ENCODE data around the gene RSBN1. TPM values are rescaled to one million over a fixed set of nuclear protein-coding genes. Genes with fewer than 3 reads are reported as not detected.
A peak's percentile ranks its signal among the peaks of the same experiment; 100 is the strongest.

Gene RSBN1
- total RNA-seq, 1 donor from 2014 or later = 25.3 TPM

GRCh38 chr1:113812661-113813135 lies 422 bp upstream of the RSBN1 start:
- DNase-seq (ENCODE audit: low spot score) = peak; percentile 44

DNA sequence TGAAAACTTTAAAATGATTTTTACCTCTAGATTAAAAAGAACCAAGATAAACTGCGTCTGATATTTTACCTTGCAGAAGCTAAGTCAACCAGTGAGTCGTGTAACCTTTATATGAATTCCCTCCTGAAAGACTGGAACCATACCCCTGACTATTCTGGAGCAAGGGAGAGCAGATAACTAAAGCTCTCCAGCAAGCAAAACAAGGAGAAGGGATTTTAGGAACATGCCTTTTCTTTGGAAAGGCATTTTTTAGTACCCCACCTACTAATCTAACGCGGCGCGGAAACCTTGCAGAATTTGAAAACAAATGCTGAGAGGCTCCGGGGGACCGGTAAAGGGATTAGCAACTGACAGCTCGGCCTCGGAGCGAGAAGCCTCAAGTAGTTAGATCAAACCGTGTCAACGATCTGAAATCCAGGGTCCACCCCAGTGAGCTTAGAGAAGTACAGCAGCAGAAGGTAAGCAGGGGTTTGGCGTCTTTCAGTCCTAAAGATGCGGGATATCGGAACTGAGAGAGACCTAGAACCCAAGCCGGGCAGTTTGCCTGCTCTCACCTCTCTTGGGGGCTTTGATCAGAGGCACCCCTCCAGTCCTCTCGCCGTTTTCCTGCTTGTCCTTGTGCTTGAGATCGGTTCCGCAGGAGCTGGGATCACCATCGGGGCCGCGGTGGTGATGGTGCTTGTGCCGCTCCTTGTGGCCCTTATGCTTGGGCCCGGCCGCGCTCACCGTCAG lies 954 bp downstream of the RSBN1 start:
- peak; percentile 47 for DNase-seq (ENCODE audit: low spot score)

DNA sequence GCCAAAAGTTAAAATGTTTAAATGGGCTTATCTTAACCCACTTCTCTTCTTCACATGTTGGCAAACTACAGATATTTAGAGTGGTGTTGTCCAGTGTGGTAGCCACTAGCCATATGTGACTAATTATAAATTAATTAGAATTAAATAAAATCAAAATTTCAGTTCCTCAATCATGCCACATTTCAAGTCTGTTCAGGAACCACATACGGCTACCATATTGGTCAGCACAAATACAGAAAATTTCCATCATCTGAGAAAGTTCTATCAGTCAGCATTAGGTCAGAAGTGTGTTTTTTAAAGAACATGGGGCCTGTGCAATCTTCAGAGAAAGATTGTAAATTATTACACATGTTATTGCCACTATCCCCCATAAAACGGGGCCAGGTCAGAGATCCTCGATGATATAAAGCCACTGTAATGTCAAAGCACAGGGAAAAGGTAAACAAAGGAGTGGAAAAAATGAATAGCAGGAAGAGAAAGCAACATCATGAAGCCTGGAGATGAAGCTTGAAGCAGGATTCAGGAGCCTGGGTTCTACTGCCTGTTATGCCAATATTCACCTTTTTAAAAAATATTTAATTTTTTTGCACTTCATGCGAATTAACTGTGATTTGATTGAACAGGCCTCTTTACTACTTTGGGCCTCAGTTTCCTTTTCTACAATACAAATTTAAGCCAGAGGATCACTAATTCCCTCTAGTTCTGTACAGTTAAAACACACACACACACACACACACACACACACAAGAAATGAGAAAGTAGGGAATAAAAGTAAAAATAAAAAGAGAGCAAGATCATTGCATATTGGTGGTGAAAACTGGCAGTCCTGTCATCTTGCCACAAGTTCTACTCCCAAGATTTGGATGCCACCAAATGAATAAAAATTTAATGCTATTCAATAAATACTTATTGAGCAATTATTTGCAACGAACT lies 2.3 kb downstream of the RSBN1 start:
- no peak for DNase-seq (ENCODE audit: low spot score)

DNA sequence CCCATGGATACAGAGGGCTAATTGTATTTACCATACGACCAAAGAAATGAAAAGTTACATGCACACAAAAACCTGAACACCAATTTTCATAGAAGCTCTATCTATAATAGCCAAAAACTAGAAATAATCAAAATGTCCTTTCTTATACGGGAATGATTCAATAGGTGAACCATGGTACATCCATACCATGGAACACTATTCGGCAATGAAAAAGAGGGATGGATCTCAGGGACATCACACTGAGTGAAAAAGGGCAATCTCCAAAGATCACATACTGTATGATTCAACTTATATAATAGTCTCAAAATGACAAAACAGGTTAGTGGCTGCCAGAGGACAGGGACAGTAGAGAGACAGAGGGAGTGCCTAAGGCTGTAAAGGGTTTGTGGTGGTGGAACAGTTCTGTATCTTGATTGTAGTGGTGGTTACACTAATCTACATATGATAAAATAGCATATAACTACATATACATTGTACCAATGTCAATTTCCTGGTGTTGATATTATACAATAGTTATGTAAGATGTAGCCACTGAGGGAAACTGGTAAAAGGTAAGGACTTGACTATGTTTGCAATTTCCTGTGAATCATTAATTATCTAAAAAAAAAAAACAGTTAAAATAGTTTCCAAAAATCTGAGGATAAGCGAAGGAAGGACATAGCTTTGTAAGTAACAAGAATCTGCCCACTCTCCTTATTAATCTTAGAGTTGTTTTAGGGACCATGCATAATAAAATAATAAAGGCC lies 3.7 kb downstream of the RSBN1 start:
- DNase-seq (ENCODE audit: low spot score) = no peak

GRCh38 chr1:113805639-113806038 lies 6.6 kb downstream of the RSBN1 start:
- no peak for DNase-seq (ENCODE audit: low spot score)

GRCh38 chr1:113805256-113805531 lies 7.1 kb downstream of the RSBN1 start:
- no peak for DNase-seq (ENCODE audit: low spot score)

DNA sequence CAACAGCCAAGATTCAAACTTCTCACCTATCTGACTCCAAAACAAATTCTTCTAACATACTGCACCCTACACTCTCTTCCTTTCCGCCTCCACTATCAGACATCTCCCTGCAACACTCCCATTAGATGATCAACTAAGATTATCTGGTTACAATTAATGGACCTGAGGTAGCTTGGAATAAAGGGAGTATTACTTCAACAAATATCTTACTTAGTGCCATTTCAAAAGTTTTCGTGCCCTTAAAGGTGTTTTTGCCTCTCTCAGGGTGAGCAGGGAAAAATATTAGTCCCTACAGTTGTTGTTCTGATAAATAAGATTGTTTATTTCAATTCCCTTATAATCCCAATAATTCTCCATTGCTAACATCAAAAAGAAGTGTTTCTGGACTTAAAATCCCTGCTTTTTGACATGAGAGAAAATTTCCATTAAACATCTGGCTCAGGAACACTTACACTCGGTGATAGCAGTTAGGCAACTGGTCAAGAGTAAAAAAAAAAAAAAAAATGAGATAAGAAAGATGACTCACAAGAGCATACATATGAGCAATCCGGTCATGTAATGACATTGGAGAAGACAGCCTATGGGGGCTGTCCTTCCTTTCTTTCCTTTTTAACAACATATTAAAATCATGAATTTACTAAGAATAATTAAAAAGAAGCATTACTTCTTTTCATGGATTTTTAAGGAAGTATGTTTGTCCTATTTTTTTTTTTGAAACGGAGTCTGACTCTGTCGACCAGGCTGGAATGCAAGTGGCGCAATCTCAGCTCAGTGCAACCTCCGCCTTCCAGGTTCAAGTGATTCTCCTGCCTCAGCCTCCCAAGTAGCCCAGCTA lies 7.6 kb downstream of the RSBN1 start:
- DNase-seq (ENCODE audit: low spot score) = peak; percentile 90

DNA sequence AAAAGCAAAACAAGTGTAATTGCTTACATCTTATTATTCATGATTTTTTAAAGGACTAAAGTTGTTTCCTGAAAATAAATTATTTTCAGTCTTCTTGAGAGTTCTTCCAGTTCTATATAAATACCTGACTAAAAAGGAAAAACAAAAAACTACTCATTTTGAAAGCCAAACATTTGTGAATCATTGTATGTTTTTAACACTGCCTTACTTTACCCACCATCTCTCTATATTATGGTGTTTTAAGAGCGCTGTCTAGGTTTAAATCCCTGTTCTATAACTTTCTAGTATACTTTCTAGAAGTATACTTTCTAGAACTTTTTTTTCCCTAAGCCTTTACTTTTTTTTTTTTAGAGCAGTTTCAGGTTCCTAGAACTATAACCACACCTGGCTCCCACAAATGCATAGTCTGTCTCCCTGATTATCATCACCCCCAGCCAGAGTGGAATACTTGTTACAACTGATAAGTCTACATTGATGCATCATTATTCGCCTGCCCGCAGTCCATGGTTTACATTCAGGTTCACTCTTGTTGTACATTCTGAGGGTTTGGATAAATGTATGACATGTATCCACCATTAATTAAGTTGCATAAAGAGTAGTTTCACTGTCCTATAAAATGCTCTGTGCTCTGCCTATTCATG lies 9.8 kb downstream of the RSBN1 start:
- no peak for DNase-seq (ENCODE audit: low spot score)

GRCh38 chr1:113800487-113800886 lies 11.8 kb downstream of the RSBN1 start:
- no peak for DNase-seq (ENCODE audit: low spot score)

DNA sequence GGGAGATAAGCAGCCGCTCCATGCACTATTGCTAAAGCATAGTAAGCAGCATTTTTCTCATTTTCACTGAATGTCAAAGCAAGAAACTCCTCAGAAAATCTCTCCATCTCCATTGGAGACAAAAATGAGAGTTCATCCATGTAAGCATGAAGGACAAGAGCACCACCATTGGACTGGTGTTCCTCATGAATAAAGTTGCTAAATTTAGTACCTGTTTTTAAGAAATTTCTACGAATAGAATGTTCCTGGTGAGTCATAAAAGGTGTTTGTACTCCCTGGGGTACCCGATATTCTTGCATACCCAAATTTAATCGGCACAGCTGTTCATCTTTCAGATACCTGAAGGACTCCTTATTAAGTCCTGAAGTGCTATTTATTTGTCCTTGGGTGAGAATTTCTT lies 14.8 kb downstream of the RSBN1 start:
- DNase-seq (ENCODE audit: low spot score) = no peak

GRCh38 chr1:113793878-113794834 lies 18.1 kb downstream of the RSBN1 start:
- no peak for DNase-seq (ENCODE audit: low spot score)

DNA sequence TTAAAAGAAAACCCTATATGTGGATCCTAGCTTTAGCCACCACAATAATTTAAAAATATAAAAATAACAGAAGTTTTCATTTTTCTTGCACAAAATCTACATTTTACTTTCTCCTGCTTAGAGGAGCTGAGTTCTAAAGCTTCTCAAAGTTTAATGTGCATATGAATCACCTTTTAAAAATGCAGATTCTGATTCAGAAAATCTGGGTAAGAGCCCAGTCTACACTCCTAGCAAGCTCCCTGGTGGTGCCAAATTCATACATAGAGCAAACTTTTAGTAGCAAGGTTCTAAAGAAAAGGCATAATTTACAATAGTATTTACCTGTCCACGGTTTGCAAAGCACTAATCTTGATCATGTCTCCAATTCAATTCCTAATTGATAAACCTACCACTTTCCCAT lies 19.3 kb downstream of the RSBN1 start:
- no peak for DNase-seq (ENCODE audit: low spot score)

DNA sequence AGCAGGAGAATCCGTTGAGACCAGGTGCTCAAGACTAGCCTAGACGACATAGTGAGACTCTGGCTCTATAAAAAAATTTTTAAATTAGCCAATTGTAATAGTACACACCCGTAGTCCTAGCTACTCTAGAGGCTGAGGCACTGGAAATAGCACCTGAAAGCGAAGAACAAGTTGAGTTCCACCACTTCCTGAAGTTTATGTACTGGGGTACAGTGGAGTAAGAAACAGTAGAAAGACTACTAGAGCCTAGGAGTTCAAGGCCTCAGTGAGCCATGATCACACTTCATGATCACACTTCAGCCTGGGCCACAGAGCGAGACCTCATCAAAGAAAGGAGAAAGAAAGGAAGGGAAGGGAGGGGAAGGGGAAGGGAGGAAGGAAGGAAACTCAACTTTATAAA lies 19.8 kb downstream of the RSBN1 start:
- no peak for DNase-seq (ENCODE audit: low spot score)

- DNase-seq (ENCODE audit: low spot score) = no peak
These were observed 23.5 kb downstream of the RSBN1 start for GRCh38 chr1:113788802-113789201.

DNA sequence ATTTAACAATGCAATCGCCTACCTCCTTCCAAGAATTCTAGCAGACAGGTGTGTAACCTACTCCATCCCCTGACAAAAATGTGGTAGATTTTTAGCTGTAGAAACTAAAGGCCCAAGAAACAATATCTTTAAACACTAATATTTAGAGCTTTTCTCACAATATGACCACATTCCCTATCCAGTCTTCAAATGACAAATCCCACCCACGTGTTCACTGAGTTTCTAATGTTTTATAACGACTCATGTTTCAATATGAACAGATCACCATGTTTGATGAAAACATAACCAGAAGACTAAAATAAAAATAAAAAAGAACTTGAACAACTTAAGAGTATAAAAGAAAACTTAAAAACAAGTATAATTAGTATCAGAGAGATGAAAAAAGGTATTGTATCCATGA lies 24.6 kb downstream of the RSBN1 start:
- no peak for DNase-seq (ENCODE audit: low spot score)

DNA sequence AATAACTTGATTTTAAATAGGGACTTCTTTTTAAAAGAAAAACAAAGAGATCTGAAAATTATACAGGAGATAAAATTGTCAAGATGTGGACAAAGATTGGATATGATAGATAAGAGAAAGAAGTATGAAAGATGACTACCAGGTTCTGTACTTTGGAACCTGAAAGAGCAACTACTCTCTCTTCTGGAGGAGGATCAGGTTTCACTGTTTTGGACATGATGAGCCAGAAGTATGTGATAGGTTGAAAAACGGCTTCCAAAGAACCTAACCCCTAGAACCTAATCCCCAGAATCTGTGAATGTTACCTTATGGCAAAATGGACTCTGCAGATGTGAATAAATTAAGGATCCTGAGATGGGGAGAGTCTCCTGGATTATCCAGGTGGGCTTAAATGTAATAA lies 26.2 kb downstream of the RSBN1 start:
- DNase-seq (ENCODE audit: low spot score) = no peak

DNA sequence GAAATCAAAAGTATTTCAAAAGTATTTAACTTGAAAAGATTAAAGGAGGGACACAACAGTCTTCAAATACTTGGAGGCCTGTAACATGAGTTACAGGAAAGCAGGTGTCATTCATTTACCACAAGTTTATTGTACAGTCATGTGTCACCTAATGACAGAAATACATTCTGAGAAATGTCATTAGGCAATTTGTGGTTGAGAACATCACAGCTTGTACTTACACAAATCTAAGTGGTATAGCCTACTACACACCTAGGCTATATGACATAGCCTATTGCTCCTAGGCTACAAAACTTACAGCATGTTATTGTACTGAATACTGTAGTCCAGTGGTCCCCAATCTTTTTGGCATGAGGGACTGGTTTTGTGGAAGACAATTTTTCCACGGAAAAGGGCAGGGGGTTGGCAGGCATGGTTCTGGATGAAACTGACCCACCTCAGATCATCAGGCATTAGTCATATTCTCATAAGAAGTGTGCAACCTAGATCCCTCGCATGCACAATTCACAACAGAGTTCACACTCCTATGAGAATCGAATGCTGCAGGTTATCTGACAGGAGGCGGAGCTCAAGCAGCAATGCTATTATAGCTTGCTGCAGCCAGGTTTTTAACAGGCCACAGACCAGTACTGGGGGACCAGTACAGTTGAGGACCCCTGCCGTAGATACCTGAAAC lies 28.0 kb downstream of the RSBN1 start:
- no peak for DNase-seq (ENCODE audit: low spot score)

GRCh38 chr1:113783254-113784103 lies 28.8 kb downstream of the RSBN1 start:
- DNase-seq (ENCODE audit: low spot score) = peak; percentile 69

Measured in umbilical cord (tissue), 2 donors.